ENCODE data around the gene TFG. TPM values are rescaled to one million over a fixed set of nuclear protein-coding genes. Genes with fewer than 3 reads are reported as not detected.
A peak's percentile ranks its signal among the peaks of the same experiment; 100 is the strongest.

The TFG gene
- total and polyA plus RNA-seq, 2 experiments from 2014 or later, result 87.6 to 88.5 TPM

DNA sequence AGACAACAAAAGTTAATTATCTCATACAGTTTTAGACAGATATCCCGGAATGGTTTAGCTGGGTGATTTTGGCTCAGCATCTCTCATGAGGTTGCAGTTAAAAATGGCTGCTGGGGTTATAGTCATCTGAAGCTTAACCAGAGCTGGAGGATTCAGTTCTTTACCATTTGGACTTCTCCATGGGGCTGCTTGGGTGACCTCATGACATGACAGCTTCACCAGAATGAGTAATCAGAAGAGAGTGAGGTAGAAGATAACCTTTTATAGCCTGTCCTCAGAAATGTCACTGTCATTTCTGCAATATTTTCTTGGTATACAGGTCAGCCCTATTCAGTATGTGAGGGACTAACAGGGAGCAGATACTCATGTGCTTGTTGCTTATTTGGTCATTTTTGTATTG is 30.9 kb downstream of the TFG start:
- H3F3A ChIP-seq (replicated peaks; ENCODE audit: low read depth), result no peaks in the 10 kb centered on the region
- Mint-ChIP-seq H3K27ac (no peak overlapping the region), H3K27me3 (ENCODE audit: insufficient read depth, low read depth, poor library complexity) (no peaks in the 10 kb centered on the region), H3K4me1 (peaks cover 29% of the 10 kb centered on the region), H3K4me3 (no peak overlapping the region), H3K36me3 (ENCODE audit: low read depth) (peaks cover 42% of the 10 kb centered on the region), H3K9me3 (no peaks in the 10 kb centered on the region)
- no peak overlapping the region for H3K27ac ChIP-seq (ENCODE audit: low read depth)
- H3K4me1 ChIP-seq (ENCODE audit: insufficient read depth), result peaks cover 21% of the 10 kb centered on the region
- ATAC-seq, result no peak
- no peak for DNase-seq (ENCODE audit: low spot score)
- no peaks in the 10 kb centered on the region for H3K9me2 ChIP-seq (ENCODE audit: insufficient read depth)
- no peak overlapping the region for H3K4me3 ChIP-seq
- H3K79me2 ChIP-seq (replicated peaks; ENCODE audit: insufficient read depth), result peaks cover 7% of the 10 kb centered on the region; the same call in 1 of the 2 replicates
- H4K20me1 ChIP-seq (replicated peaks; ENCODE audit: insufficient read depth), result no peaks in the 10 kb centered on the region; the same call in 1 of the 2 replicates
- H3K36me3 ChIP-seq (ENCODE audit: insufficient read depth), result peaks cover 13% of the 10 kb centered on the region; the same call in 1 of the 2 replicates
- no peaks in the 10 kb centered on the region for H3K27me3 ChIP-seq (ENCODE audit: insufficient read depth)
- H3K4me2 ChIP-seq, result no peak overlapping the region
- no peak overlapping the region for H2AFZ ChIP-seq
- TF ChIP-seq NANOG (IDR thresholded peaks at IDR 0.05; ENCODE audit: borderline replicate concordance), result no peak
- no peak for TF ChIP-seq STAT1 (IDR thresholded peaks at IDR 0.05; ENCODE audit: unreplicated experiment)

DNA sequence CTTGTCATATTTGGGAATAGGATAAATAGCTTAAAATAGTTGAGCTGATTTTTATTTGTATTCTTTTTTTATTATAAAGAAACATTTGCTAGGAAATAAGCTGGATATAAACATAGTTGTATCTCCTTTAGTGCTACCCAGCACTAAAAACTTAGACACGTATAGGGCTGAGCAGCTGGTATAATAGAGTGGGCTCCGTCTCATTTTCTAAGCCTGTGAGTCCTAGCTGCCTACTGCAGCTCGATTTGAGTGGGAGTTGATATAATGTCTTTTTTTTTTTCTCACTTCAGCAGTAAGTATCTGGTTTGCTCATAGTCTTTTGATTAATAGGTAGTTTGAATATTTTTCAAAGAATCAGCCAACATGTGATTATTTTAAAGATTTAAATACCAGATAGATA is 34.2 kb downstream of the TFG start:
- H3K4me3 Mint-ChIP-seq, result no peak overlapping the region
- peaks cover 14% of the 10 kb centered on the region for H3K4me1 Mint-ChIP-seq
- no peak overlapping the region for H2AFZ ChIP-seq
- peaks cover 23% of the 10 kb centered on the region; the same call in 1 of the 2 replicates for H3K36me3 ChIP-seq (ENCODE audit: insufficient read depth)
- H3K27me3 Mint-ChIP-seq (ENCODE audit: insufficient read depth, low read depth, poor library complexity), result no peaks in the 10 kb centered on the region
- H3K79me2 ChIP-seq (replicated peaks; ENCODE audit: insufficient read depth), result peaks cover 10% of the 10 kb centered on the region; the same call in 1 of the 2 replicates
- H3K4me3 ChIP-seq, result no peak overlapping the region
- no peak overlapping the region for H3K4me2 ChIP-seq
- no peak overlapping the region for H3K27ac ChIP-seq (ENCODE audit: low read depth)
- TF ChIP-seq EZH2 (IDR thresholded peaks at IDR 0.05; ENCODE audit: low read depth, unreplicated experiment), result no peak
- TF ChIP-seq, protein P1, sequence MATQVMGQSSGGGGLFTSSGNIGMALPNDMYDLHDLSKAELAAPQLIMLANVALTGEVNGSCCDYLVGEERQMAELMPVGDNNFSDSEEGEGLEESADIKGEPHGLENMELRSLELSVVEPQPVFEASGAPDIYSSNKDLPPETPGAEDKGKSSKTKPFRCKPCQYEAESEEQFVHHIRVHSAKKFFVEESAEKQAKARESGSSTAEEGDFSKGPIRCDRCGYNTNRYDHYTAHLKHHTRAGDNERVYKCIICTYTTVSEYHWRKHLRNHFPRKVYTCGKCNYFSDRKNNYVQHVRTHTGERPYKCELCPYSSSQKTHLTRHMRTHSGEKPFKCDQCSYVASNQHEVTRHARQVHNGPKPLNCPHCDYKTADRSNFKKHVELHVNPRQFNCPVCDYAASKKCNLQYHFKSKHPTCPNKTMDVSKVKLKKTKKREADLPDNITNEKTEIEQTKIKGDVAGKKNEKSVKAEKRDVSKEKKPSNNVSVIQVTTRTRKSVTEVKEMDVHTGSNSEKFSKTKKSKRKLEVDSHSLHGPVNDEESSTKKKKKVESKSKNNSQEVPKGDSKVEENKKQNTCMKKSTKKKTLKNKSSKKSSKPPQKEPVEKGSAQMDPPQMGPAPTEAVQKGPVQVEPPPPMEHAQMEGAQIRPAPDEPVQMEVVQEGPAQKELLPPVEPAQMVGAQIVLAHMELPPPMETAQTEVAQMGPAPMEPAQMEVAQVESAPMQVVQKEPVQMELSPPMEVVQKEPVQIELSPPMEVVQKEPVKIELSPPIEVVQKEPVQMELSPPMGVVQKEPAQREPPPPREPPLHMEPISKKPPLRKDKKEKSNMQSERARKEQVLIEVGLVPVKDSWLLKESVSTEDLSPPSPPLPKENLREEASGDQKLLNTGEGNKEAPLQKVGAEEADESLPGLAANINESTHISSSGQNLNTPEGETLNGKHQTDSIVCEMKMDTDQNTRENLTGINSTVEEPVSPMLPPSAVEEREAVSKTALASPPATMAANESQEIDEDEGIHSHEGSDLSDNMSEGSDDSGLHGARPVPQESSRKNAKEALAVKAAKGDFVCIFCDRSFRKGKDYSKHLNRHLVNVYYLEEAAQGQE (IDR thresholded peaks at IDR 0.05; ENCODE audit: unreplicated experiment), result no peak
- no peak for TF ChIP-seq ZNF114 (CRISPR knock-in tag; IDR thresholded peaks at IDR 0.05)
- H3K4me1 ChIP-seq (ENCODE audit: insufficient read depth), result peaks cover 17% of the 10 kb centered on the region
- ATAC-seq, result no peak
- no peaks in the 10 kb centered on the region for H3K9me2 ChIP-seq (ENCODE audit: insufficient read depth)
- H4K20me1 ChIP-seq (replicated peaks; ENCODE audit: insufficient read depth), result no peaks in the 10 kb centered on the region; the same call in 1 of the 2 replicates
- H3F3A ChIP-seq (replicated peaks; ENCODE audit: low read depth), result no peaks in the 10 kb centered on the region
- H3K27ac Mint-ChIP-seq, result no peak overlapping the region
- no peaks in the 10 kb centered on the region for H3K27me3 ChIP-seq (ENCODE audit: insufficient read depth)
- DNase-seq (ENCODE audit: low spot score), result no peak
- H3K9me3 Mint-ChIP-seq, result no peaks in the 10 kb centered on the region
- H3K36me3 Mint-ChIP-seq (ENCODE audit: low read depth), result peaks cover 41% of the 10 kb centered on the region; the same call in 2 of the 3 replicates

DNA sequence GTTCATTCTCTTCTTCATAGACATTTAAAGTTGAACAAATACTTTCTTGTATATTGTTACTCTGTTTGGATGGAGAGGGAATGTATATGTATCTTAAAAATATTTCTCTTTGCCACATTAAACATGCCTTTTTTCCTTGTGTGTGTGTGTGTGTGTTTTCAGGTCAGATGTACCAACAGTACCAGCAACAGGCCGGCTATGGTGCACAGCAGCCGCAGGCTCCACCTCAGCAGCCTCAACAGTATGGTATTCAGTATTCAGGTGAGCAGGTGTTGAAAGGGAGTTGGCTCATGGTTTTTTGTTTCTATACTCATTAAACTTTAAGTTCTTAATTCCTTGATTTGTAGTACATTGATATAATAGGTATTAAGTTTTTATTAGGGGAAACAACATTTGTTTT is 35.4 kb downstream of the TFG start:
- no peaks in the 10 kb centered on the region for H3K27me3 Mint-ChIP-seq (ENCODE audit: insufficient read depth, low read depth, poor library complexity)
- H3K27ac Mint-ChIP-seq, result peak overlapping the region; percentile 59; the same call in 1 of the 2 replicates
- no peak overlapping the region for H3K27ac ChIP-seq (ENCODE audit: low read depth)
- TF ChIP-seq NANOG (IDR thresholded peaks at IDR 0.05; ENCODE audit: borderline replicate concordance) (no peak), CREB1 (CRISPR knock-in tag; IDR thresholded peaks at IDR 0.05; ENCODE audit: low read depth) (no peak), JUNB (IDR thresholded peaks at IDR 0.05; ENCODE audit: unreplicated experiment) (no peak), EZH2phosphoT487 (IDR thresholded peaks at IDR 0.05; ENCODE audit: unreplicated experiment) (no peak)
- TF ChIP-seq, protein P2, sequence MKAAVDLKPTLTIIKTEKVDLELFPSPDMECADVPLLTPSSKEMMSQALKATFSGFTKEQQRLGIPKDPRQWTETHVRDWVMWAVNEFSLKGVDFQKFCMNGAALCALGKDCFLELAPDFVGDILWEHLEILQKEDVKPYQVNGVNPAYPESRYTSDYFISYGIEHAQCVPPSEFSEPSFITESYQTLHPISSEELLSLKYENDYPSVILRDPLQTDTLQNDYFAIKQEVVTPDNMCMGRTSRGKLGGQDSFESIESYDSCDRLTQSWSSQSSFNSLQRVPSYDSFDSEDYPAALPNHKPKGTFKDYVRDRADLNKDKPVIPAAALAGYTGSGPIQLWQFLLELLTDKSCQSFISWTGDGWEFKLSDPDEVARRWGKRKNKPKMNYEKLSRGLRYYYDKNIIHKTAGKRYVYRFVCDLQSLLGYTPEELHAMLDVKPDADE (IDR thresholded peaks at IDR 0.05), result no peak

More for the DNA sequence above, 35.4 kb downstream of the TFG start:
- ATAC-seq, result no peak
- Histone ChIP-seq H3K9me2 (ENCODE audit: insufficient read depth) (no peaks in the 10 kb centered on the region), H3K4me3 (no peak overlapping the region), H3K4me1 (ENCODE audit: insufficient read depth) (peaks cover 17% of the 10 kb centered on the region), H3K79me2 (replicated peaks; ENCODE audit: insufficient read depth) (peaks cover 4% of the 10 kb centered on the region; the same call in 1 of the 2 replicates), H3K4me2 (no peak overlapping the region), H4K20me1 (replicated peaks; ENCODE audit: insufficient read depth) (no peaks in the 10 kb centered on the region; the same call in 1 of the 2 replicates), H2AFZ (no peak overlapping the region), H3K27me3 (ENCODE audit: insufficient read depth) (no peaks in the 10 kb centered on the region), H3F3A (replicated peaks; ENCODE audit: low read depth) (no peaks in the 10 kb centered on the region), H3K36me3 (ENCODE audit: insufficient read depth) (peaks cover 27% of the 10 kb centered on the region; the same call in 1 of the 2 replicates)
- Mint-ChIP-seq H3K36me3 (ENCODE audit: low read depth) (peaks cover 48% of the 10 kb centered on the region; the same call in 2 of the 3 replicates), H3K4me1 (peaks cover 12% of the 10 kb centered on the region), H3K9me3 (no peaks in the 10 kb centered on the region), H3K4me3 (no peak overlapping the region)
- DNase-seq (ENCODE audit: low spot score), result no peak
